SH-SY5Y (cell line): Measurements from ENCODE around the gene MACO1.

Source experiments
- GATA2 ChIP-seq: IDR thresholded peaks from 2 replicates; pipeline ENCODE4 v1.6.1; 2011; ENCODE audit warnings: mild to moderate bottlenecking, low read depth, low read length
- GATA3 ChIP-seq: IDR thresholded peaks from 2 replicates; pipeline ENCODE4 v1.6.1; 2011; ENCODE audit warnings: low read depth, mild to moderate bottlenecking, low read length, moderate library complexity

Gene MACO1

GRCh38 chr1:25543425-25544242 is 112.9 kb downstream of the MACO1 start, which contains the start of gene LDLRAP1:
Gene LDLRAP1, plus strand, starts transcription at chr1:25543606. Its CDS starts 93 bp downstream, at chr1:25543699.
- TF ChIP-seq GATA2: no peak

DNA sequence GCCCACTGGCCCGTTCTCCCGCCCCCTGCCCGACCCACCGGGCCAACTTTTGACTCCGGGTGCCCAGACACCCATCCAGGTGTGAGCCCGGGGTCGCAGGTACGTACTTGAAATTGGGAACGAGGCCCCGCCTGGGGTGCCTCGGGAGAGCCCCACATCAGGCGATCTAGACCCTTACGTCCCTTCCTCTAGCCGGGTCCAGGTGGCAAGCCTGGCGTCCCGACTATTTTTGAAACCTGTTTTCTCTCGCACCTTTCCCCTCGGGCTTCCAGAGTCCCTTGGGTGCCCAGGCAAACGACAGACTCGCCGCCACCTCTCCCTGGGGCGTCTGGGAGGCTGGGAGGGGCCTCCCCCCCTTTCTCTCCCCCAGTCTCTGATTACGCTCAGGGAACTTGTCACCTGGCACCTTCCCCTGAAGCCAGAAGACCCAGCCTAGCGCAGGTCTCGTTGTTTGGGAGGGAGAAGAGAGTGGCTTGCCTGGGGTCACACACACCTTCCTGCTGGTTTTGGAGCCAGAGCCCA is 113.6 kb downstream of the MACO1 start:
- no peak for TF ChIP-seq GATA3
- TF ChIP-seq GATA2: no peak

- TF ChIP-seq GATA2: no peak
- no peak for TF ChIP-seq GATA3
These were observed 114.1 kb downstream of the MACO1 start for GRCh38 chr1:25544819-25545218.

- TF ChIP-seq GATA2 (no peak), GATA3 (no peak)
These were observed 115.1 kb downstream of the MACO1 start for GRCh38 chr1:25545767-25546166.

GRCh38 chr1:25546193-25546592 is 115.5 kb downstream of the MACO1 start:
- TF ChIP-seq GATA2 (no peak), GATA3 (no peak)

DNA sequence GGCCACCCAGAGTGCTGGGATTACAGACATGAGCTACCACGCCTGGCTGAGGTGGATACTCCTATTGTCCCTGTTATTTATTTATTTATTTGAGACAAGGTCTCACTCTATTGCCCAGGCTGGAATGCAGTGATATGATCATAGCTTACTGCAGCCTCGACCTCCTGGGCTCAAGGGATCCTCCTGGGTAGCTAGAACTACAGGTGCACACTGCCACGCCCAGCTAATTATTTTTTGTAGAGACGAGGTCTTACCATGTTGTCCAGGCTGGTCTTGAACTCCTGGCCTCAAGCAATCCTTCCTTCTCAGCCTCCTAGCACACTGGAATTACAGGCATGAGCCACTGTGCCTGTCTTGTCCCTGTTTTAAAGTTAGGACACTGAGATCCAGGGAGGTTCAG is 117.9 kb downstream of the MACO1 start:
- TF ChIP-seq GATA3 (no peak), GATA2 (no peak)

GRCh38 chr1:25549273-25550154 is 118.8 kb downstream of the MACO1 start:
- TF ChIP-seq GATA3 (no peak), GATA2 (no peak)
